ENCODE measurements around the gene USP4.

DNA sequence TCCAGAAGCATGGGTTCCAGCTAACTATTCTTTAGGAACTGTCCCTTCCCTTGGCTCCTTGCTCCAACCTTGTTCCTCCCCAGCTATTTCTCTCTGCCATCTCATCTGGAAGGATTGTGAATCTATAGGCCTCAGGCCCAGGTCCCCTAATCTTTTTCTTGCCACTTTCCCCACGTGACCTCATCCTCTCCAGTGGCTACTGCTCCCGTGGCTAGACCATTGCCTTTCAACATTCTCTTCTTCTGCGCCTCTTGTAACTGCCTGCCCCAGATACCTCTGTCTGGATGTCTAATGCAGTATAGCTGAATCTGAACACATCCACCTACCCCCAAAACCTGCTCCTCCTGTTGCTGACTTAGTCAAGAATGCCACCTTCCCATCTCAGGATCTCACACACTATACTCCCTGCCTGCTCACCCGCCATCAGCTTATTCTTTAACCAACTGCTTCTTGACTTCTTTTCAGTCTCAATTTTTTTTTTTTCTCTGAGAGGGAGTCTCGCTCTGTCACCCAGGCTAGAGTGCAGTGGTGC, 13.1 kb upstream of the USP4 start:
- TF ChIP-seq, protein P1, sequence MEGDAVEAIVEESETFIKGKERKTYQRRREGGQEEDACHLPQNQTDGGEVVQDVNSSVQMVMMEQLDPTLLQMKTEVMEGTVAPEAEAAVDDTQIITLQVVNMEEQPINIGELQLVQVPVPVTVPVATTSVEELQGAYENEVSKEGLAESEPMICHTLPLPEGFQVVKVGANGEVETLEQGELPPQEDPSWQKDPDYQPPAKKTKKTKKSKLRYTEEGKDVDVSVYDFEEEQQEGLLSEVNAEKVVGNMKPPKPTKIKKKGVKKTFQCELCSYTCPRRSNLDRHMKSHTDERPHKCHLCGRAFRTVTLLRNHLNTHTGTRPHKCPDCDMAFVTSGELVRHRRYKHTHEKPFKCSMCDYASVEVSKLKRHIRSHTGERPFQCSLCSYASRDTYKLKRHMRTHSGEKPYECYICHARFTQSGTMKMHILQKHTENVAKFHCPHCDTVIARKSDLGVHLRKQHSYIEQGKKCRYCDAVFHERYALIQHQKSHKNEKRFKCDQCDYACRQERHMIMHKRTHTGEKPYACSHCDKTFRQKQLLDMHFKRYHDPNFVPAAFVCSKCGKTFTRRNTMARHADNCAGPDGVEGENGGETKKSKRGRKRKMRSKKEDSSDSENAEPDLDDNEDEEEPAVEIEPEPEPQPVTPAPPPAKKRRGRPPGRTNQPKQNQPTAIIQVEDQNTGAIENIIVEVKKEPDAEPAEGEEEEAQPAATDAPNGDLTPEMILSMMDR (IDR thresholded peaks at IDR 0.05; ENCODE audit: control extremely low read depth in 1 of 3, insufficient read depth in 1 of 3, low read depth in 1 of 3, low read length in 3 of 3): no peak
- TF ChIP-seq POLR2A (IDR thresholded peaks at IDR 0.05; ENCODE audit: control extremely low read depth in 1 of 2, low read depth in 2 of 2, low read length in 2 of 2): no peak
- no peak for TF ChIP-seq CBX5 (IDR thresholded peaks at IDR 0.05; ENCODE audit: low read depth, low read length)
- TF ChIP-seq POLR2AphosphoS5 (IDR thresholded peaks at IDR 0.05; ENCODE audit: low read depth, low read length): no peak
